Mucosa of stomach (tissue), 1 donor: ENCODE data around the gene ZSWIM6.
A peak's percentile ranks its signal among the peaks of the same experiment; 100 is the strongest.

ENCODE experiments used
- H3K27me3 ChIP-seq: one replicate; pipeline ENCODE4 v1.7.0; 2013; ENCODE audit warnings: mild to moderate bottlenecking, low read length; ENCODE audit not compliant: control insufficient read depth, insufficient read depth
- H3K36me3 ChIP-seq: one replicate; pipeline ENCODE4 v1.7.0; 2013; ENCODE audit warnings: low read length; ENCODE audit not compliant: control insufficient read depth, insufficient read depth
- H3K4me1 ChIP-seq: one replicate; pipeline ENCODE4 v1.7.0; 2013; ENCODE audit warnings: mild to moderate bottlenecking, low read length; ENCODE audit not compliant: control insufficient read depth, insufficient read depth
- H3K4me3 ChIP-seq: one replicate; pipeline ENCODE4 v1.7.0; 2013; ENCODE audit warnings: low read length
- H3K9ac ChIP-seq: one replicate; pipeline ENCODE4 v1.7.0; 2013; ENCODE audit warnings: mild to moderate bottlenecking, low read length, moderate library complexity
- H3K9me3 ChIP-seq: one replicate; pipeline ENCODE4 v1.7.0; 2013; ENCODE audit warnings: mild to moderate bottlenecking, low read length, moderate library complexity; ENCODE audit not compliant: control insufficient read depth
- donor health status: Pancreatic carcinoma.

ZSWIM6 gene

GRCh38 chr5:61295365-61295764 lies 36.7 kb upstream of the ZSWIM6 start:
- Histone ChIP-seq H3K36me3 (no peaks in the 10 kb centered on the region), H3K4me1 (peaks cover 46% of the 10 kb centered on the region)

DNA sequence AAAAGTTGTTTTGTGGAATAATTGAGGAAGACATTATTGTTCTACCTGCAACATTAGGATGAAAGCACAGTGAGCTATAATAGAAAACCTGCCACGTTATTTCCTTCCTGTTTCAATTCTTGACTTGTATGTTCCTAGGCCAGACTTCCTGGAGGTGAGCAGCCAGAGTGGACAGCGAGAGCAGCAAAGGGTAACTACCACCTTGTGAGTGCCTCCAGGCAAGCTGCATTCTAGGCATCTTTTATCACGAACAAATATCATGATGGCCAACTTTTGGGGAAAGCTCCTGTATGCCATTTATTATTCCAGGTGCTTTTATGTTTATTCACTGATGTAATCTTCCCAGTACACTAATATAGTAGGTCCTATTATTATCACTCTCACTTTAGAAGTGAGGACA lies 34.0 kb upstream of the ZSWIM6 start:
- no peaks in the 10 kb centered on the region for H3K9me3 ChIP-seq
- peaks cover 30% of the 10 kb centered on the region for H3K4me1 ChIP-seq
- no peaks in the 10 kb centered on the region for H3K27me3 ChIP-seq
- no peaks in the 10 kb centered on the region for H3K36me3 ChIP-seq
- H3K4me3 ChIP-seq = no peak overlapping the region
- no peak overlapping the region for H3K9ac ChIP-seq

More at GRCh38 chr5:61295365-61295764, 36.7 kb upstream of the ZSWIM6 start:
- no peak overlapping the region for H3K4me3 ChIP-seq
- no peak overlapping the region for H3K9ac ChIP-seq
- no peaks in the 10 kb centered on the region for H3K9me3 ChIP-seq
- H3K27me3 ChIP-seq = no peaks in the 10 kb centered on the region

DNA sequence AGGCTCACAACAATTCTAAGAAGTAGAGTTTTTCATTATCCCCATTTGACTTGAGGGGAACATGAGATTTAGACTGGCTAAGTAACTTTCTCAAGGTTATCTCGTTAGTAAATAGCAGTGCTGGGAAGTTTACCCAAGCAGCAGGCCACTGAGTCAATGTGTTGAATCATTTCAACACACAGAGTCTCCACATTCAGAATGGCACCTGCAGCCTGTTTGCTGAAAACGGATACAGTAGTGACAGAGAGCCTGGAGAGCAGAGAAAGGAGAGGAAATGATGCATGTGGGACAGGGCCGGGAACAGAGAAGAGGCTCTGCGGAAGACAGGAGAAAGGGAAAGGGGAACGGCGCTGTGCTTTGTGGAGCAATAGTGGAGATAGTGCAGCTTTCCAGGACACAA lies 33.5 kb upstream of the ZSWIM6 start:
- H3K27me3 ChIP-seq = no peaks in the 10 kb centered on the region
- no peak overlapping the region for H3K9ac ChIP-seq
- no peak overlapping the region for H3K4me3 ChIP-seq
- H3K36me3 ChIP-seq = no peaks in the 10 kb centered on the region
- no peaks in the 10 kb centered on the region for H3K9me3 ChIP-seq
- H3K4me1 ChIP-seq = peaks cover 25% of the 10 kb centered on the region

GRCh38 chr5:61299261-61299681 lies 32.8 kb upstream of the ZSWIM6 start:
- no peaks in the 10 kb centered on the region for H3K27me3 ChIP-seq
- no peaks in the 10 kb centered on the region for H3K36me3 ChIP-seq
- H3K4me1 ChIP-seq = peaks cover 29% of the 10 kb centered on the region
- H3K9me3 ChIP-seq = no peaks in the 10 kb centered on the region
- H3K9ac ChIP-seq = no peak overlapping the region
- no peak overlapping the region for H3K4me3 ChIP-seq

GRCh38 chr5:61301341-61302199 lies 30.5 kb upstream of the ZSWIM6 start:
- Histone ChIP-seq H3K4me1 (peaks cover 35% of the 10 kb centered on the region), H3K4me3 (no peak overlapping the region), H3K27me3 (no peaks in the 10 kb centered on the region), H3K9ac (peak overlapping the region; percentile 42), H3K9me3 (no peaks in the 10 kb centered on the region), H3K36me3 (no peaks in the 10 kb centered on the region)

DNA sequence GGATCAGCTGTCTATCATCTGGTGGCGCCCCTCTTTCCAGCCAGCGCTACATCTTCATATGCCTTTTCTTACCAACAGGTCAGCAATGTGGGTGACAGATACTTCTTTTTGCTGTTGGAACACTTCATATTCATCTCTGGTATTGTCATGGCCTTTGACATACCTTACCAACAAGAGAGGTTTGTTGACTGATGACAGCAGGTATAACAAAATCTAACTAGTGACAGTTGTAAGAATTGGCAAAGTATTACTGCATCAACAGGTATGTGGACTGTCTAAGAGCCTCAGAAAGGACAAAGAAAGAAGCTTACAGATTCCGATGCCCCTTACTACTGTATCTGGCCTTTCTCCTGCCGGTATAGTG lies 29.9 kb upstream of the ZSWIM6 start:
- Histone ChIP-seq H3K27me3 (no peaks in the 10 kb centered on the region), H3K9me3 (no peaks in the 10 kb centered on the region), H3K9ac (peak overlapping the region; percentile 42), H3K4me1 (peaks cover 41% of the 10 kb centered on the region), H3K36me3 (no peaks in the 10 kb centered on the region), H3K4me3 (no peak overlapping the region)

GRCh38 chr5:61303346-61303745 lies 28.7 kb upstream of the ZSWIM6 start:
- no peaks in the 10 kb centered on the region for H3K9me3 ChIP-seq
- no peaks in the 10 kb centered on the region for H3K36me3 ChIP-seq
- no peak overlapping the region for H3K4me3 ChIP-seq
- H3K9ac ChIP-seq = no peak overlapping the region
- H3K4me1 ChIP-seq = peaks cover 38% of the 10 kb centered on the region
- H3K27me3 ChIP-seq = no peaks in the 10 kb centered on the region

DNA sequence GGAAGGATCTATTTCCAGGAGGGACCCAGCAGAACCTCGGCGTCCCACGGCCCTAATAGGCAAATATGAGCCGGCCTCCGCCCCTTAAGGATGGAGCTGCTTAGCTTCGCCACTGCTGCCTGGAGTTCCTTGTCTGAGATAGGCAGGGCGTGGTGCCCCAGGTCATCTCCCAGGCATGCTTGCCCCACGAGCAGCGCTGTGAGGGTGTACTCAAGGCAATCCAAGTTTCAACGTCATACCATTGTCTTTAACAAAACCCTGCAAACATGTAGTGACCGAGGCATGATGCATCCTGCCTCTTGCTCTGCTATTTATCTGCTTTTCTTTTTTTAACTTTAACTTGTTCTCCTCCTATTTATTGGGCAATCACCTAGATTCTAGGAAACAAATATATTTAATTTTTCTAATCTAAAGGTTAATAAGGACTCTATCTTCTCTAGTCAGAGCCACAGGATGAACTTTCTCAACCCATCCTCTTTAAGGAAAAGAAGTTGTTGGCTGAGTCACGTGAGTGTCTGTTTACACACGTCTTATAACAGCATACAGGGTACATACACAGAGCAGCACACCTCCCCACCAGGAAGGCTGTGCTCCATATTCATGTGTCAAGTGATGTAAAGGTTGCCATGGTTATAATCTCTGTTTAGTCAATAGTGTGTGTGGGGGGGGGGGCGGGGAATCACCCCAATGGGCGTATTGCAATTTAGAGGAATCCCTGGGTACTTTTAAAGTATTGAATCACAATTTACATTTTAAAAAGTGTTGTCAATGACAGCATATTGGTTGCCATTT lies 27.3 kb upstream of the ZSWIM6 start:
- H3K27me3 ChIP-seq = no peaks in the 10 kb centered on the region
- no peaks in the 10 kb centered on the region for H3K36me3 ChIP-seq
- H3K4me3 ChIP-seq = no peak overlapping the region
- peaks cover 29% of the 10 kb centered on the region for H3K4me1 ChIP-seq
- peak overlapping the region; percentile 63 for H3K9ac ChIP-seq
- no peaks in the 10 kb centered on the region for H3K9me3 ChIP-seq

- Histone ChIP-seq H3K36me3 (no peaks in the 10 kb centered on the region), H3K9ac (no peak overlapping the region), H3K4me1 (peaks cover 29% of the 10 kb centered on the region), H3K9me3 (no peaks in the 10 kb centered on the region), H3K27me3 (no peaks in the 10 kb centered on the region), H3K4me3 (no peak overlapping the region)
These were observed 25.4 kb upstream of the ZSWIM6 start for GRCh38 chr5:61306531-61307131.

DNA sequence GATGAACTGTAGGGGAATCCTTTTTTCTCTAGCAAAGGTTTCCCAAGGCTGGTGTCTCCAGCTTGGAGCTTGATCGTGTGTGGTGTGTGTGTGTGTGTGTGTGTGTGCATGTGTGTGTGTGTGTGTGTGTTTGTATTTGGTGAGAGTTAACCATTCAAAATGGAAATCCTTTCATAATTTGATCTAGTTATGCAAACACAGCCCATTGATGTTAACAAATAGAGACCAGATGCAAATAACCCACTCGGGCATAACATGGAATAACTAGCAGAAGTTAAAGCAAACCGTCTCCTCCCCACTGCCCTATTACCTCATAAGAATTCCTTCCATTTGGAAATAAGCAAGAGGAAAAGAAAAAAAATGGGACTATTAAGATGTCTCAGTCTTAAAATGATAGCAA lies 24.9 kb upstream of the ZSWIM6 start:
- Histone ChIP-seq H3K9ac (no peak overlapping the region), H3K4me1 (peaks cover 25% of the 10 kb centered on the region), H3K27me3 (no peaks in the 10 kb centered on the region), H3K36me3 (no peaks in the 10 kb centered on the region), H3K9me3 (no peaks in the 10 kb centered on the region), H3K4me3 (no peak overlapping the region)

GRCh38 chr5:61307611-61308010 lies 24.4 kb upstream of the ZSWIM6 start:
- Histone ChIP-seq H3K9me3 (no peaks in the 10 kb centered on the region), H3K9ac (no peak overlapping the region), H3K4me3 (no peak overlapping the region), H3K36me3 (no peaks in the 10 kb centered on the region), H3K27me3 (no peaks in the 10 kb centered on the region), H3K4me1 (peaks cover 21% of the 10 kb centered on the region)

DNA sequence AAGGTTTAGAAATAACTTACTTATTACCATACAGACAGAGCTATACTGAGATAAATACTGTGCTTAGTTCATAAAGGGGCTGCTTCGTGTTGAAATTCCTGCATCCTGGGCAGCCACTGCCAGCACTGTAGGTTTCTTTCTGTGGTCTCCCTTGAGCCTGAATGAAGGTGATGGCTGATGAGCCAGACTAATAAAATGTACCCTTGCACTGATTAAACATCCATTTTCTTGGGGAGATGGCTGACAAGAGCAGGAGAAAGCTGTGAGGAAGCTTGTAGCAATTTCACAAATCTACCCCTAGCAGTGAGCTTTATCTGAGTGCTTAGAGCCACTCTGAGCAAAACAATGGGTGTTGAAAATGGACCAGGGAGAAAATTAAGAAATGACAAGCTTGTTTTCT lies 23.3 kb upstream of the ZSWIM6 start:
- H3K9ac ChIP-seq = no peak overlapping the region
- no peaks in the 10 kb centered on the region for H3K27me3 ChIP-seq
- H3K4me1 ChIP-seq = peaks cover 22% of the 10 kb centered on the region
- H3K9me3 ChIP-seq = no peaks in the 10 kb centered on the region
- no peak overlapping the region for H3K4me3 ChIP-seq
- no peaks in the 10 kb centered on the region for H3K36me3 ChIP-seq
